Adrenal gland (tissue), 5 donors: ENCODE data around the gene ZBTB46.

Source experiments
- CTCF ChIP-seq, 6 experiments: fragments of 450-650 bp in 4 of 6; fragments of 200-600 bp in 2 of 6; sonication (generic) in 1 of 6; IDR thresholded peaks; 1 replicate in 5 of 6; 2 replicates in 1 of 6; pipeline versions ENCODE4 v1.5.1 to v1.8.0; 2016 to 2021; ENCODE audit warnings: antibody characterized with exemption in 6 of 6, mild to moderate bottlenecking in 2 of 6, moderate library complexity in 1 of 6
- POLR2A ChIP-seq, 2 donors: fragments of 450-650 bp; IDR thresholded peaks; one replicate each; pipeline ENCODE4 v1.6.1; 2017; ENCODE audit warnings: antibody characterized with exemption in 2 of 2, mild to moderate bottlenecking in 2 of 2, moderate library complexity in 1 of 2
- donor health status: DM: no; HTN: no; CAD: no.

GRCh38 chr20:63811491-63811875 is 19.6 kb downstream of the ZBTB46 start:
- TF ChIP-seq CTCF (IDR thresholded peaks at IDR 0.05) (no peak), POLR2A (IDR thresholded peaks at IDR 0.05) (no peak)
